Parathyroid adenoma (tissue), 2 donors: Measurements from ENCODE around the gene KCNIP2.

Experiments
- H2AFZ ChIP-seq: fragments of 300-600 bp; sonication (generic); one replicate; pipeline ENCODE4 v1.7.0; 2017; ENCODE audit warnings: antibody characterized with exemption, mild to moderate bottlenecking
- H3K27ac ChIP-seq: fragments of 300-600 bp; sonication (generic); one replicate; pipeline ENCODE4 v1.7.0; 2017
- H3K27me3 ChIP-seq: fragments of 300-600 bp; sonication (generic); one replicate; pipeline ENCODE4 v1.7.0; 2017; ENCODE audit warnings: low read length; ENCODE audit not compliant: control insufficient read depth, insufficient read depth
- H3K36me3 ChIP-seq: fragments of 300-600 bp; sonication (generic); one replicate; pipeline ENCODE4 v1.7.0; 2017; ENCODE audit warnings: low read length; ENCODE audit not compliant: control insufficient read depth, insufficient read depth
- H3K4me1 ChIP-seq: fragments of 300-600 bp; sonication (generic); one replicate; pipeline ENCODE4 v1.7.0; 2017; ENCODE audit warnings: control low read depth
- H3K4me2 ChIP-seq: fragments of 300-600 bp; sonication (generic); one replicate; pipeline ENCODE4 v1.7.0; 2017; ENCODE audit warnings: low read length
- H3K4me3 ChIP-seq: fragments of 300-600 bp; sonication (generic); one replicate; pipeline ENCODE4 v1.7.0; 2017; ENCODE audit warnings: low read depth, low read length
- H3K79me2 ChIP-seq: fragments of 300-600 bp; sonication (generic); one replicate; pipeline ENCODE4 v1.7.0; 2017; ENCODE audit warnings: control low read depth
- H3K9ac ChIP-seq: fragments of 300-600 bp; sonication (generic); one replicate; pipeline ENCODE4 v1.7.0; 2017; ENCODE audit warnings: mild to moderate bottlenecking
- H3K9me3 ChIP-seq: fragments of 300-600 bp; sonication (generic); one replicate; pipeline ENCODE4 v1.7.0; 2017; ENCODE audit warnings: low read length; ENCODE audit not compliant: control insufficient read depth
- TF ChIP-seq, protein P1 (sequence below): fragments of 300-600 bp; sonication (generic); IDR thresholded peaks from one replicate; pipeline ENCODE4 v1.7.0; 2017; ENCODE audit warnings: antibody characterized with exemption, mild to moderate bottlenecking
- donor health status: primary hyperparathyroidism.

Gene KCNIP2

DNA sequence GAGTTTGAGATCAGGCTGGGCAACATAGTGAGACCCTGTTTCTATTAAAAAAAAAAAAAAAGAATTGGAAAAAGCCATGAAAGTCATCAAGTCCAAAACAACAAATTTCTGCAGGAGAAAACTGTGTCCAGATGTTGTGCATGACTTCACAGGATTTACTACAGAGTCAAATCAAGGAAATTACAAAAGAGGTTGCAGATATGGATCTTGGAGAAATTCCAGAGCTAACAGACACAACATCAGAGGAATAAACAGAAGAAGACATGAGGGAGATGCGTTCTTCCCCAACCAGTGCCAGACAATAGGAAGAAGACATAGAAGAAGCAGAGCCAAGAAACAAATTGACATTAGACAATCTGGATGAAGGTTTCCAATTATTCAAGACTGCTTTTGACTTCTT is 24.3 kb upstream of the KCNIP2 start:
- TF ChIP-seq, protein P1, sequence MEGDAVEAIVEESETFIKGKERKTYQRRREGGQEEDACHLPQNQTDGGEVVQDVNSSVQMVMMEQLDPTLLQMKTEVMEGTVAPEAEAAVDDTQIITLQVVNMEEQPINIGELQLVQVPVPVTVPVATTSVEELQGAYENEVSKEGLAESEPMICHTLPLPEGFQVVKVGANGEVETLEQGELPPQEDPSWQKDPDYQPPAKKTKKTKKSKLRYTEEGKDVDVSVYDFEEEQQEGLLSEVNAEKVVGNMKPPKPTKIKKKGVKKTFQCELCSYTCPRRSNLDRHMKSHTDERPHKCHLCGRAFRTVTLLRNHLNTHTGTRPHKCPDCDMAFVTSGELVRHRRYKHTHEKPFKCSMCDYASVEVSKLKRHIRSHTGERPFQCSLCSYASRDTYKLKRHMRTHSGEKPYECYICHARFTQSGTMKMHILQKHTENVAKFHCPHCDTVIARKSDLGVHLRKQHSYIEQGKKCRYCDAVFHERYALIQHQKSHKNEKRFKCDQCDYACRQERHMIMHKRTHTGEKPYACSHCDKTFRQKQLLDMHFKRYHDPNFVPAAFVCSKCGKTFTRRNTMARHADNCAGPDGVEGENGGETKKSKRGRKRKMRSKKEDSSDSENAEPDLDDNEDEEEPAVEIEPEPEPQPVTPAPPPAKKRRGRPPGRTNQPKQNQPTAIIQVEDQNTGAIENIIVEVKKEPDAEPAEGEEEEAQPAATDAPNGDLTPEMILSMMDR = no peak
- no peaks in the 10 kb centered on the region for H3K4me1 ChIP-seq
- H3K9me3 ChIP-seq = no peaks in the 10 kb centered on the region
- H3K27ac ChIP-seq = no peak overlapping the region
- H3K36me3 ChIP-seq = no peaks in the 10 kb centered on the region
- H3K9ac ChIP-seq = no peak overlapping the region
- no peaks in the 10 kb centered on the region for H3K27me3 ChIP-seq
- no peak overlapping the region for H2AFZ ChIP-seq
- H3K4me3 ChIP-seq = no peak overlapping the region
- peaks cover 5% of the 10 kb centered on the region for H3K79me2 ChIP-seq
- no peak overlapping the region for H3K4me2 ChIP-seq

GRCh38 chr10:101859530-101859929 is 15.9 kb upstream of the KCNIP2 start:
- peaks cover 3% of the 10 kb centered on the region for H3K36me3 ChIP-seq
- no peak overlapping the region for H3K9ac ChIP-seq
- H2AFZ ChIP-seq = no peak overlapping the region
- H3K27ac ChIP-seq = no peak overlapping the region
- H3K9me3 ChIP-seq = no peaks in the 10 kb centered on the region
- H3K4me2 ChIP-seq = no peak overlapping the region
- H3K4me1 ChIP-seq = no peaks in the 10 kb centered on the region
- H3K79me2 ChIP-seq = peaks cover 9% of the 10 kb centered on the region
- no peaks in the 10 kb centered on the region for H3K27me3 ChIP-seq
- TF ChIP-seq, protein P1 = no peak
- H3K4me3 ChIP-seq = no peak overlapping the region

GRCh38 chr10:101858723-101859500 is 15.3 kb upstream of the KCNIP2 start:
- Histone ChIP-seq H3K9ac (no peak overlapping the region), H3K27ac (no peak overlapping the region), H3K4me2 (no peak overlapping the region), H3K79me2 (peaks cover 9% of the 10 kb centered on the region), H2AFZ (no peak overlapping the region), H3K36me3 (peaks cover 3% of the 10 kb centered on the region), H3K27me3 (no peaks in the 10 kb centered on the region), H3K4me1 (no peaks in the 10 kb centered on the region), H3K9me3 (no peaks in the 10 kb centered on the region), H3K4me3 (no peak overlapping the region)
- TF ChIP-seq, protein P1 = no peak

- Histone ChIP-seq H2AFZ (no peak overlapping the region), H3K4me2 (no peak overlapping the region), H3K4me1 (no peaks in the 10 kb centered on the region), H3K36me3 (peaks cover 3% of the 10 kb centered on the region), H3K79me2 (peaks cover 9% of the 10 kb centered on the region), H3K27ac (no peak overlapping the region), H3K9me3 (no peaks in the 10 kb centered on the region), H3K4me3 (no peak overlapping the region), H3K27me3 (no peaks in the 10 kb centered on the region), H3K9ac (no peak overlapping the region)
- TF ChIP-seq, protein P1 = no peak
Observed at GRCh38 chr10:101857802-101858476, 14.3 kb upstream of the KCNIP2 start.
